Peyer's patch (tissue), 4 donors: Measurements from ENCODE around the gene CDH23. TPM values are rescaled to one million over a fixed set of nuclear protein-coding genes. Genes with fewer than 3 reads are reported as not detected.

ENCODE experiments used
- DNase-seq, 3 donors: peaks; one replicate each; pipeline ENCODE4 v3.0.0-alpha.2; 2017 to 2019
- H3K27ac ChIP-seq, 4 donors: fragments of 200-600 bp; sonication (generic); one replicate each; pipeline ENCODE4 v1.5.1; 2016 to 2019
- H3K27me3 ChIP-seq, 2 donors: fragments of 200-600 bp; sonication (generic); one replicate each; pipeline ENCODE4 v1.5.1; 2019
- H3K36me3 ChIP-seq, 3 donors: fragments of 200-600 bp; sonication (generic); one replicate each; pipeline ENCODE4 v1.5.1; 2016 to 2019
- H3K4me1 ChIP-seq, 4 donors: fragments of 200-600 bp; sonication (generic); one replicate each; pipeline ENCODE4 v1.5.1; 2016 to 2019
- H3K4me3 ChIP-seq, 4 donors: fragments of 200-600 bp; sonication (generic); 1 replicate in 3 of 4; 2 replicates in 1 of 4; pipeline ENCODE4 v1.5.1; 2016 to 2019; ENCODE audit warnings: mild to moderate bottlenecking in 1 of 4
- H3K9me3 ChIP-seq, 4 donors: fragments of 200-600 bp; sonication (generic); one replicate each; pipeline ENCODE4 v1.5.1; 2016 to 2019; ENCODE audit warnings: mild to moderate bottlenecking in 1 of 4
- POLR2A ChIP-seq, 2 donors: fragments of 450-650 bp; IDR thresholded peaks; one replicate each; pipeline ENCODE4 v1.5.1; 2017; ENCODE audit warnings: antibody characterized with exemption in 2 of 2, mild to moderate bottlenecking in 2 of 2, moderate library complexity in 2 of 2
- total RNA-seq, 4 donors: library from RNA; depleted of rRNA; stranded (reverse); fragments of >200 nt; gene quantifications; one replicate each; pipeline ENCODE4 v1.1.0, GENCODE V29; 2016
- TF ChIP-seq, protein P1 (sequence below), 6 experiments: fragments of 450-650 bp in 4 of 6; fragments of 200-600 bp in 2 of 6; sonication (generic) in 1 of 6; IDR thresholded peaks; one replicate each; pipeline ENCODE4 v1.5.1; 2017 to 2019; ENCODE audit warnings: antibody characterized with exemption in 6 of 6, mild to moderate bottlenecking in 3 of 6, moderate library complexity in 1 of 6

Gene CDH23
- total RNA-seq, 4 donors from 2014 or later: 3.2 to 9.9 (median 5.4) TPM

DNA sequence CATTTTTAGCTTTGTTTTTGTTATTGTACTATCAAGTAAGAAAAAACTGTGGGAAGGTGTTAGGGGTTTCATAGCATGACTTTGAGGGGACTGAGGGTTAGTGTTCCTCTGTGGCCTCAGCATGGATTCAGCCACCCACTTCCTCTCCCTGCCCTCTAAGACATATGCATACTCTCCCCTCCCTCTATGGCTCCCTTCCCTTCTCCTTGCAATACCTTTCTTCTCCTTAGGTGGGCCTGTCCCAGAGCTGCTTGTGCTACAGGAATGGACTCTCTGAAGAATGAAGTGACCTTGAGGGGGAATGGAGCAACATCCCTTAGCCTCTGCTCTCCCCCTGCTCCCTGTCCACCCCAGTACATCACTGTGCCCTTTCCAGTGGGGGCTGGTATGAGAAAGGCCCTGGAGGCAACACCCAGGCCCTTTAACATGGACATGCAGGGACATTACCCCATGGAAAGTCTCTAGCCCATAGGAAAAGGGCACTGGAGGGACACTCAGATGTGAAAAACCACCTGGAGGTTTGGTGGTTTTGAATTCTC is 22.4 kb downstream of the CDH23 start:
- Histone ChIP-seq H3K4me1 (no peaks in the 10 kb centered on the region), H3K27me3 (no peaks in the 10 kb centered on the region), H3K36me3 (no peaks in the 10 kb centered on the region), H3K4me3 (no peak overlapping the region), H3K9me3 (no peaks in the 10 kb centered on the region), H3K27ac (no peak overlapping the region)
- DNase-seq: no peak
- TF ChIP-seq POLR2A (IDR thresholded peaks at IDR 0.05): no peak
- TF ChIP-seq, protein P1, sequence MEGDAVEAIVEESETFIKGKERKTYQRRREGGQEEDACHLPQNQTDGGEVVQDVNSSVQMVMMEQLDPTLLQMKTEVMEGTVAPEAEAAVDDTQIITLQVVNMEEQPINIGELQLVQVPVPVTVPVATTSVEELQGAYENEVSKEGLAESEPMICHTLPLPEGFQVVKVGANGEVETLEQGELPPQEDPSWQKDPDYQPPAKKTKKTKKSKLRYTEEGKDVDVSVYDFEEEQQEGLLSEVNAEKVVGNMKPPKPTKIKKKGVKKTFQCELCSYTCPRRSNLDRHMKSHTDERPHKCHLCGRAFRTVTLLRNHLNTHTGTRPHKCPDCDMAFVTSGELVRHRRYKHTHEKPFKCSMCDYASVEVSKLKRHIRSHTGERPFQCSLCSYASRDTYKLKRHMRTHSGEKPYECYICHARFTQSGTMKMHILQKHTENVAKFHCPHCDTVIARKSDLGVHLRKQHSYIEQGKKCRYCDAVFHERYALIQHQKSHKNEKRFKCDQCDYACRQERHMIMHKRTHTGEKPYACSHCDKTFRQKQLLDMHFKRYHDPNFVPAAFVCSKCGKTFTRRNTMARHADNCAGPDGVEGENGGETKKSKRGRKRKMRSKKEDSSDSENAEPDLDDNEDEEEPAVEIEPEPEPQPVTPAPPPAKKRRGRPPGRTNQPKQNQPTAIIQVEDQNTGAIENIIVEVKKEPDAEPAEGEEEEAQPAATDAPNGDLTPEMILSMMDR (IDR thresholded peaks at IDR 0.05): no peak

DNA sequence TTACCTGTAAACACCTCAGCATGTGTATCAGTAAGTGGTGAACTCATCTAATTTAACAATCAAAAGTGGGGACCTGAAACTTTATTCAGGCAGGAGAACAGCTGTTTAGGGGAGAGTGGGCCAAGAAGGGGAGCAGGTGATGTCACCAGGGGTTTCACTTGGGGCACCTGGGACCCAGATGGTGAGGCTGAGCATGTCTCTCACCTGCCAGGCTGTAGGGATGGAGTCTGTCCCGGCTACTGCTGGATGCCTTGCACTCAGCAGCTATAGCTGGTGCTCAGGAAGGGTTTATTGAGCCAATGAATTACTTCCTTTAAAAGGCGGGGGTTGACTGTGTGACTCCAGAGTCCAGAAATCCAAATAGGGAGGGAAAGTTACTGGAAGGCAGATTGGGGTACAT is 23.0 kb downstream of the CDH23 start:
- no peak for DNase-seq
- Histone ChIP-seq H3K9me3 (no peaks in the 10 kb centered on the region), H3K4me3 (no peak overlapping the region), H3K27ac (no peak overlapping the region), H3K27me3 (no peaks in the 10 kb centered on the region), H3K4me1 (no peaks in the 10 kb centered on the region), H3K36me3 (no peaks in the 10 kb centered on the region)
- TF ChIP-seq, protein P1 (IDR thresholded peaks at IDR 0.05): no peak
- no peak for TF ChIP-seq POLR2A (IDR thresholded peaks at IDR 0.05)

DNA sequence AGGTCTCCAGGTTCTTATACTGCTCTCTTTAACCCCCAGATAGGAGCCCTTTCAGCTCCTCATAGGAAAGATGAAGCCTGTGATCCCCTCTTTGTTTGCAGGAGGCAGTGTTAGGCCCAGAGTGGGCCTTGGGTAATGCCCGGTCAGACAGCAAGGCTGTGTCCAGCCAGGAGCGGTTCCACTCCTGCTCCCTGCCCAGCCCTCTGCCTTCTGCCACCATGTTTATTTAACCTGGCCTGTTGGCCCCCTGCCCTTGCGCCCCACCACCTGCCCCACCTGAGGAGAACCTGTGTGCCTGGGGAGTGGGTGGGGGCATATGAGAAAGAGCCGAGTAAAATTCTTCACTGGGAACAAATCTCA is 24.3 kb downstream of the CDH23 start:
- Histone ChIP-seq H3K9me3 (no peaks in the 10 kb centered on the region), H3K36me3 (no peaks in the 10 kb centered on the region), H3K4me1 (no peaks in the 10 kb centered on the region), H3K27me3 (no peaks in the 10 kb centered on the region), H3K27ac (no peak overlapping the region), H3K4me3 (no peak overlapping the region)
- DNase-seq: no peak
- TF ChIP-seq, protein P1 (IDR thresholded peaks at IDR 0.05): no peak
- TF ChIP-seq POLR2A (IDR thresholded peaks at IDR 0.05): no peak

- no peak for TF ChIP-seq POLR2A (IDR thresholded peaks at IDR 0.05)
- TF ChIP-seq, protein P1 (IDR thresholded peaks at IDR 0.05): no peak
- Histone ChIP-seq H3K9me3 (no peaks in the 10 kb centered on the region), H3K27ac (no peak overlapping the region), H3K36me3 (no peaks in the 10 kb centered on the region), H3K27me3 (no peaks in the 10 kb centered on the region), H3K4me1 (no peaks in the 10 kb centered on the region), H3K4me3 (no peak overlapping the region)
- no peak for DNase-seq
These were observed 26.5 kb downstream of the CDH23 start for GRCh38 chr10:71423250-71423649.

DNA sequence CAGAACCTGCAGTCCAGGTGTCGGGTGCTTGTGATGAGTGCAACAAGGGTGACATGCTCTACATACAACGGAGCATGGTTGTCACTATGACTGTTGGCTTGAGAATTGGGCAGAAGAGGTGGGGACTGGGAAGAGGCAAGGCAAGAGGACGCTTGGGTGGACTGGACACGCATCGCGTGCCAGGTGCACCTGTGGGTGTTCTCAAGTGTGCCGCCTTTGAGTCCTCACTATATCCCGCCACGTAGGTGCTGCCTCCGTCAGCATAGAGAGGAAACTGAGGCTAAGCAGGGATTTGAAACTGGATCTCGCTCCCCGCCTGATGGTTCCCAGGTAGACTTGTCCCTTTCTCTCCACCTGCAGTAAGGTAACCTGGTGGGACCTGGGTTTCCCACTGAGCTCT is 27.2 kb downstream of the CDH23 start:
- DNase-seq: no peak
- Histone ChIP-seq H3K27me3 (no peaks in the 10 kb centered on the region), H3K4me1 (no peaks in the 10 kb centered on the region), H3K9me3 (no peaks in the 10 kb centered on the region), H3K4me3 (no peak overlapping the region), H3K27ac (no peak overlapping the region), H3K36me3 (no peaks in the 10 kb centered on the region)
- TF ChIP-seq POLR2A (IDR thresholded peaks at IDR 0.05): no peak
- TF ChIP-seq, protein P1 (IDR thresholded peaks at IDR 0.05): no peak
